ENCODE data around the gene GTF2F2.

GTF2F2 gene

GRCh38 chr13:45119991-45120864, at the start of gene GTF2F2:
Gene GTF2F2 (plus strand): TSS chr13:45120510. CDS start chr13:45120656, 146 bp downstream.
- H3K27ac Mint-ChIP-seq = no peak within 1 kb of the TSS
- H3K4me3 Mint-ChIP-seq = no peak within 1 kb of the TSS
- ATAC-seq (peak; percentile 82), DNase-seq (peak; percentile 81 to 82)
- H3K27me3 Mint-ChIP-seq = no peaks in the 10 kb centered on the region
- H3K9me3 Mint-ChIP-seq = no peaks in the 10 kb centered on the region
- peaks cover 16% of the 10 kb centered on the region for H3K4me1 Mint-ChIP-seq

- ATAC-seq (no peak), DNase-seq (no peak)
- no peak overlapping the region for H3K27ac Mint-ChIP-seq
- peaks cover 26% of the 10 kb centered on the region for H3K27me3 Mint-ChIP-seq
- H3K4me1 Mint-ChIP-seq = no peaks in the 10 kb centered on the region
- H3K9me3 Mint-ChIP-seq = no peaks in the 10 kb centered on the region
- H3K4me3 Mint-ChIP-seq = no peak overlapping the region
These were observed 46.5 kb upstream of the GTF2F2 start for GRCh38 chr13:45073809-45074208.

DNA sequence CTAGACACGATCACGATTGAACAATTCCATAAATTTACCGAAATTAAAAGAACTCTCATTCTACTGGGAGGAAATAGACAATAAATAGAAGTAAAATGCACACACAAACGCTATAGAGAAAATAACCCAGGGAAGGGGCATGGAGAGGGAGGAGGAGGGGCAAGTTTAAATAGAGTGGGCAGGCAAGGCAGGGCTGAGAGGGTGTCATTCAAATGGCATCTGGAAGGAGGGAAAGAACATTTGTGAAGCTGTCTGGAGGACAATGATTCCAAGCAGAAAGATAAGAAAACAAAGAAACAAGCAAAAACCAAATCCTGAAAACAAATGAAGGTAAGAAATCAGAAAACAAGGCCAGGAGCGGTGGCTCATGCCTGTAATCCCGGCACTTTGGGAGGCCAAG, 45.6 kb upstream of the GTF2F2 start:
- H3K4me3 Mint-ChIP-seq = no peak overlapping the region
- DNase-seq (no peak), ATAC-seq (no peak)
- H3K27ac Mint-ChIP-seq = peak overlapping the region in 1 of 2 donors; percentile 17
- H3K9me3 Mint-ChIP-seq = no peaks in the 10 kb centered on the region
- H3K4me1 Mint-ChIP-seq = no peaks in the 10 kb centered on the region
- H3K27me3 Mint-ChIP-seq = peaks cover 20% of the 10 kb centered on the region

DNA sequence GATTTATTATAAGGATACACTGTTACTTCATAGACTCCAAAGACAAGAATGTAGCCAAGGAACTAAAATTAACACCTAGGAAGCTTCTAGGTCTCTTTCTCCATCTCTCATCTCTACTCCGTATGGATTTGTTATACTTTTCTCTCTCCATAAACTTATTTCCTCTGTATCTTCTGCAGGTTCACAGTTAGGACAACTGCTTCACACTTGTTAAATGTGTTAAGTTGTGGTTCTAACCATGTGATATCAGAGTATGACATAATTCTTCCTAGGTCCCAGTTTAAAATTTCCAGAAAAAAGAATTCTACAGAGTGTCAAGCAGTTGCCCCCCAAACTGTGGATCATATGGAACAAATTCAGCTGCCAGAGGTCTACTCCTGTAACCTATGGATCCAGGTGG, 42.3 kb upstream of the GTF2F2 start:
- DNase-seq (no peak), ATAC-seq (no peak)
- no peaks in the 10 kb centered on the region for H3K9me3 Mint-ChIP-seq
- no peak overlapping the region for H3K27ac Mint-ChIP-seq
- peaks cover 9% of the 10 kb centered on the region for H3K4me1 Mint-ChIP-seq
- no peak overlapping the region for H3K4me3 Mint-ChIP-seq
- peaks cover 40% of the 10 kb centered on the region for H3K27me3 Mint-ChIP-seq

DNA sequence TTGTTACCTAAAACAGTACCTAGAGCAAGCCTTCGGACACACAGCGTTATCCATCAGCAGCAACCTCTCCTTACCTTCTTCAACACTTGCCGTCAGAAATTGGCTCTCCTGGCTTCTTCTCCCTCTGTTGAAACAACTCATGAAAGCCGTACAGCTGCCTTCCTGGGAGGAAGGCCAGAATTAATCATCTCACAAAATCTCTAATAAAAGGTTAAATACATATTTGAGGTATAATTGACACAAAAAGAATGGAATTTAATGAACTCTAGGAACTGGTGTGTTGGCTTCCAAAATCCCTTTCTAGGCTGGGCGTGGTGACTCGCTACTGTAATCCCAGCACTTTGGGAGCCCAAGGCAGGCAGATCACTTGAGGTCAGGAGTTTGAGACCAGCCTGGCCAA, 37.3 kb upstream of the GTF2F2 start:
- Mint-ChIP-seq H3K27me3 (peaks cover 27% of the 10 kb centered on the region), H3K4me3 (no peak overlapping the region), H3K27ac (no peak overlapping the region), H3K4me1 (peaks cover 10% of the 10 kb centered on the region), H3K9me3 (no peaks in the 10 kb centered on the region)
- DNase-seq (no peak), ATAC-seq (no peak)

DNA sequence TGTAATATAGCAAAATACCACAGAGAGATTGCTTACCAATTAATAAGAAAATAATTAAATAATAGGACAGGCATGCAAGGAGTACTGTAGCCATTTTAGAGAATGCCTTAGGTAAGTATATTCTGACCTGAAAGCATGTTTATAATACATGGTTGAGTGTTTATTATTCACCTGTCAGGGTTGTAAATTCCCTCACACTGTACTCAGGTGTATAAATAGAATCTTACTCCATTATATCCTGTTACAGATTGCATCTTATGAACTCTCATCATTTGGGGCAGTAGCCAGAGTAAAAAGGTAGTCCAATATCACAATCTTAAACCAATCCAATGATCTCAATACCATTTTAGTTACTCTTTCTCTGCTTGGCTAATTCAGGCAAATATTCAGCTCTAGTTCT, 35.8 kb upstream of the GTF2F2 start:
- Mint-ChIP-seq H3K27me3 (peaks cover 20% of the 10 kb centered on the region), H3K27ac (no peak overlapping the region), H3K4me1 (peaks cover 10% of the 10 kb centered on the region), H3K9me3 (no peaks in the 10 kb centered on the region), H3K4me3 (no peak overlapping the region)
- ATAC-seq = no peak
- DNase-seq = no peak

- Mint-ChIP-seq H3K27ac (no peak overlapping the region), H3K4me3 (no peak overlapping the region), H3K4me1 (peaks cover 10% of the 10 kb centered on the region), H3K9me3 (no peaks in the 10 kb centered on the region), H3K27me3 (peaks cover 4% of the 10 kb centered on the region)
- ATAC-seq (no peak), DNase-seq (no peak)
These were observed 33.8 kb upstream of the GTF2F2 start for GRCh38 chr13:45086484-45086883.

- Mint-ChIP-seq H3K4me1 (no peaks in the 10 kb centered on the region), H3K27me3 (no peaks in the 10 kb centered on the region), H3K9me3 (no peaks in the 10 kb centered on the region), H3K4me3 (no peak overlapping the region), H3K27ac (no peak overlapping the region)
- ATAC-seq (no peak), DNase-seq (no peak)
These were observed 27.6 kb upstream of the GTF2F2 start for GRCh38 chr13:45092663-45093062.

- Mint-ChIP-seq H3K27me3 (peaks cover 9% of the 10 kb centered on the region), H3K9me3 (no peaks in the 10 kb centered on the region), H3K27ac (no peak overlapping the region), H3K4me1 (no peaks in the 10 kb centered on the region), H3K4me3 (no peak overlapping the region)
- ATAC-seq = no peak
- DNase-seq = no peak
These were observed 19.6 kb upstream of the GTF2F2 start for GRCh38 chr13:45100573-45101262.

- Mint-ChIP-seq H3K27ac (no peak overlapping the region), H3K4me1 (no peaks in the 10 kb centered on the region), H3K9me3 (no peaks in the 10 kb centered on the region), H3K4me3 (no peak overlapping the region), H3K27me3 (peaks cover 14% of the 10 kb centered on the region)
- ATAC-seq (no peak), DNase-seq (no peak)
These were observed 18.8 kb upstream of the GTF2F2 start for GRCh38 chr13:45101327-45102018.

- Mint-ChIP-seq H3K4me3 (no peak overlapping the region), H3K9me3 (no peaks in the 10 kb centered on the region), H3K27me3 (peaks cover 20% of the 10 kb centered on the region), H3K27ac (no peak overlapping the region), H3K4me1 (no peaks in the 10 kb centered on the region)
- ATAC-seq (no peak), DNase-seq (no peak)
These were observed 18.2 kb upstream of the GTF2F2 start for GRCh38 chr13:45102136-45102507.

DNA sequence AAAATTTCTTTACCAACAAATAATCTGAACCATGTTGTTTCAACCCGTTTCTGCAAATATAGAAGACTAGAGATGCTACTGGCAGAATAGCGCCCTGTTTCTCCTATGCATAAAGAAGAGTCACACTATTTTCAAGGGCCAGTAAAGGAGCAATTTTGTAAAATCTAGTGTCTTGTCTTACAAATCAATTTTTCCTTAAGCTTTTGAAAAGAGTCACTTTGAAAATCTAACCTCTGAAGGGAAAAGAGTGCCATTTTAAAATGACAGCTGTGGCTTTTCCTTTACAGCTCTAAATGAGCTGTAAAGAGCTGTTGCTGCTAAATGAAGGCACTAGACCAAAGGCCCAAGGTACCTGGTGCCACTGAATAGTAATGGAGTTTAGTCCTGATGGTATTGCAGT, 16.9 kb upstream of the GTF2F2 start:
- H3K27ac Mint-ChIP-seq = no peak overlapping the region
- ATAC-seq = no peak
- H3K4me3 Mint-ChIP-seq = no peak overlapping the region
- H3K9me3 Mint-ChIP-seq = no peaks in the 10 kb centered on the region
- DNase-seq = no peak
- H3K27me3 Mint-ChIP-seq = peaks cover 20% of the 10 kb centered on the region
- H3K4me1 Mint-ChIP-seq = peaks cover 1% of the 10 kb centered on the region

GRCh38 chr13:45104261-45104660, 16.0 kb upstream of the GTF2F2 start:
- Mint-ChIP-seq H3K4me3 (no peak overlapping the region), H3K27ac (no peak overlapping the region), H3K27me3 (peaks cover 20% of the 10 kb centered on the region), H3K4me1 (peaks cover 9% of the 10 kb centered on the region), H3K9me3 (no peaks in the 10 kb centered on the region)
- DNase-seq (no peak), ATAC-seq (no peak)

GRCh38 chr13:45105895-45106294, 14.4 kb upstream of the GTF2F2 start:
- no peak overlapping the region for H3K27ac Mint-ChIP-seq
- ATAC-seq = no peak
- DNase-seq = no peak
- H3K4me1 Mint-ChIP-seq = peaks cover 12% of the 10 kb centered on the region
- H3K27me3 Mint-ChIP-seq = peaks cover 20% of the 10 kb centered on the region
- no peak overlapping the region for H3K4me3 Mint-ChIP-seq
- no peaks in the 10 kb centered on the region for H3K9me3 Mint-ChIP-seq

GRCh38 chr13:45107539-45107938, 12.8 kb upstream of the GTF2F2 start:
- Mint-ChIP-seq H3K4me3 (no peak overlapping the region), H3K27me3 (peaks cover 20% of the 10 kb centered on the region), H3K4me1 (peaks cover 12% of the 10 kb centered on the region), H3K9me3 (no peaks in the 10 kb centered on the region), H3K27ac (no peak overlapping the region)
- ATAC-seq (no peak), DNase-seq (no peak)

DNA sequence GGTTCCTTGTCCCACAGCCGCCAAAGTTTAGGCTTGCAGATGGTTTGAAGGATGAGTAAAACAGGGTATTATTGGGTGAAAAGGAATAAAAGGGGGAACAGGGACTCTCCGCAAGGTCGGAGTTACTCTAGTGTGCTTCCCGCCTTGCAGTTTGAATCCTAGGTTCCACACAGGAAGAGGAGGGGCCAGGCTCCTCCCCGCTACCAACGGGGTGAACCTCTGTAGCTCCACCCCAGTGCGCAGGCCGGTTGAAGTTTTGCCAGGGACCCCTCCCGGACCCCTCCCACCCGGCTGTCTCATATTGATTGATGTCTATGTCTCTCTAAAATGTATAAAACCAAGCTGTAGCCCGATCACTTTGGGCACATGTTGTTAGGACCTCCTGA, 11.6 kb upstream of the GTF2F2 start:
- Mint-ChIP-seq H3K9me3 (no peaks in the 10 kb centered on the region), H3K27me3 (peaks cover 20% of the 10 kb centered on the region), H3K27ac (peak overlapping the region in 1 of 2 donors; percentile 66), H3K4me3 (peak overlapping the region; percentile 12 to 58), H3K4me1 (peaks cover 19% of the 10 kb centered on the region)
- peak; percentile 38 for ATAC-seq
- peak in 1 of 2 donors; percentile 21 for DNase-seq
